ENCODE results near the gene C7orf33.

Gene C7orf33

DNA sequence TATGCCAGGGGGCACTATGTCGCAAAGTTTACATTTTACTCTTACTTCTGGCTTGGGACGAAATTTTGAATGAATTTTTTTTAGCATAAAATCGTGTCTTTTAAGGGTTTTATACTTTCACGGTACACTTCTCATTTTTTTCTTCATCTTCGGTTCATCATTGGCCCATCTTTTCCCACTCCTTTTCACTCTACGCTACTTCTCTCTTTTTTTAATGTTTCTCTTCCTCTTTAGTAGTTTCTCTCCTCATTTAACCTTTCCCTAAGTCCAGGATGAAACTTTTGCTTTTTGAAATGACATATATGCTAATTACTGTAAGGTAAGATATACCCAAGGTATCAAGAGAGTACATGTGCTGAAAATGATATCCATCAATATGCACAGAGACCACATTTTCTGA lies 39.5 kb downstream of the C7orf33 start:
- no peak for DNase-seq

DNA sequence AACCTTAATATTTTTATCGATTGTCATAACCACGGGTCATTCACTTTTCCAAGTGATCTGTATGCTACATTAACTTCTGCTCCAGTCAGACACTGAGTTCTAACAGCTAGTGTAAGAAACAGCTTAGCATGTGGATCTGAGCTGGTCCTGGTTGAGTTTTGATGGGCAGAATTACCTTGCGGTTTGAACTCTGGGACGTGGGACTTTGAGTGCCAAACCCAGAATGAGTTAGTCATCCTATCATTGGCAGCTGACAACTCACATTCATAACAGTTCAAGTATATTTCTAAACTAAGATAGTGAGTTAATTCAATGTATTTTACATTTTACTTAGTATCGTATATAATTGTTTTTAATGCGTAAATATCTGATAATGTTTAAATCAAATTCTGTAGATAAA lies 43.2 kb downstream of the C7orf33 start:
- DNase-seq: no peak

DNA sequence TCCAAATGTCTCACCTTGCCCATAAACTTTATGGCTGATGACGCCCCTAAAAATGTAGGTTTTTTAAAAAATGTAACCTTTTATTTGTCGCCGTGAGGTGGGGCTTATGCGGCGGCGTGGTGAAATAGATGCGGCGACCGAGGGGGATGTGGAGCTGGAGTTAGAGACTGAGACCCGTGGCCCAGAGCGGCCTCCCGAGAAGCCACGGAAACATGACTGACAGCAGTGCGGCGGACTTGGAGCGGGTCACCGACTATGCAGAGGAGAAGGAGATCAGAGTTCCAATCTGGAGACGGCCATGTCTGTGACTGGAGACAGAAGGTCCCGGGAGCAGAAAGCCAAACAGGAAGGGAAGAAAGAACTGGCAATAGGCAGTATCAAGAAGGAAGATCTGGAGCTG lies 46.5 kb downstream of the C7orf33 start:
- no peak for DNase-seq

DNA sequence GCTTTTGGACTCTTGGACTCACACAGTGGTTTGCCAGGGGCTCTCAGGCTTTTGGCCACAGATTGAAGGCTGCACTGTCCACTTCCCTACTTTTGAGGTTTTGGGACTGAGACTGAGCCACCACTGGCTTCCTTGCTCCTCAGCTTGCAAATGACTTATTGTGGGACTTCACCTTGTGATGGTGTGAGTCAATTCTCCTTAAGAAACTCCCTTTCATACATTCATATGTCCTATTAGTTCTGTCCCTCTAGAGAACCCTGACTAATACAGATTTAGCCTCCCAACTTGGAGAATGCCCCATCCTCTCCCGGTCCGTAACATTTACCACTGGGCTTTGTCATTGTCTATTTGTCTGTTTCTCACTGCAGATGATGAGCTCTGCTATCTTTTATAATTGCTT lies 55.3 kb downstream of the C7orf33 start:
- no peak for DNase-seq

DNA sequence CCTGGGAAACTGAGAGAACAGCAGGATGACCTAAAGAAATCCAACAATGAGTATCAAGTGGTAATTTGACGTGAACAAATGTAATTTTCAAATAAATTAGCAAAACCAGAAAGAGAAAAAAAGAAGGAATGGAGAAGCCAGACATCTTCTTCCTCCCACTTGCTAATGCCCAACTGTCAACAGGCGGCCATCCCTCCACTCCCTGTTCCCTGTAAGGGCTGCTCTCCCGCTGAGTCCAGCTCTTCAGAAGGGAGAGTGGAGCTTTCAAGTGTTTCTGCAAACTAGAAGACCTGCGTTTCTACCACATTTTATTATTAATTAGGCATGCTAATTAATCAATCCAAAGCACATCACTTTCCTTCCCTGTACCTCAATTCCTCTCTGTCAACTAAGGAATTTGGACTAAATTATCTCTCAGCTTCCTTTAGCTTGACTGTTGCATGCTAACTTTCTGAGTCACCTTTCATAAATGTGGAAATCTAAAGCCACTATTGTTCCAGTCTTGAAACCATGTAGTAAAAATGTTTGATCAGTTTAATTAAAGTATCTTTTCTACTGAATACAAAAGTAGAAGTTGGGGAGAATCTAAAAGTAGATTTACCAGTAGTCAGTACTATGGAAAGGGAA lies 59.8 kb downstream of the C7orf33 start:
- DNase-seq: no peak

DNA sequence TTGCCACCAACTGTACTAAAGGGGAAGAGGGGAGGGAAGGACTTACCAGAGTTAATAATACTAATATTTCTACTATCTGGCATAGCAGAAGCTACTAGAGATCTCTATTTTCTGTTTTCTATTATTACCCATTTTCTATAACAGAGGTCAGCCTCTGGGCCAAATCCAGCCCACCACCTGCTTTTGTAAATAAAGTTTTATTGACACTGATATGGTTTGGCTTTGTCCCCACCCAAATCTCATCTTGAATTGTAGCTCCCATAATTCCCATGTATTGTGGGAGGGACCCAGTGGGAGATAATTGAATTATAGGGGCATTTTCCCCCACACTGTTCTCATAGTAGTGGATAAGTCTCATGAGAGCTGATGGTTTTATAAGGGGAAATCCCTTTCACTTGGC lies 62.2 kb downstream of the C7orf33 start:
- no peak for DNase-seq

DNA sequence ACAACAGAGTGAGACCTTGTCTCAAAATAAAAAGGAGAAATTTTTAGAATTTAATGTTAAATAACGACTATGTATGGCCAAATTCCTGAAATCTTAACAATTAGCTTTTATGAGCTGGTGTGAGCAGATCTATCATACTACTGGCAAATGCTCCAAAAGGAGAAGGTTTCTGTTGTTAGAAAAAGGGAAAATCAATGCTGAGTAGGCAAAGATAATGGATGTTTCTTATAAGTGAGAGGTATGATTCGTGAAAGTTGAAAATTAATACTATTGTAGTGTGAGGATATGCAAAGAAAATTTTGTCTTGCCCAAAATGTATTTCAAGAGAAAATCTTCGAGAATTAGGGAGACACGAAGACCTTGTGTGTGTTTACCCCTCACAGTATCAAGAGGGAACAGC lies 67.4 kb downstream of the C7orf33 start:
- DNase-seq: no peak

DNA sequence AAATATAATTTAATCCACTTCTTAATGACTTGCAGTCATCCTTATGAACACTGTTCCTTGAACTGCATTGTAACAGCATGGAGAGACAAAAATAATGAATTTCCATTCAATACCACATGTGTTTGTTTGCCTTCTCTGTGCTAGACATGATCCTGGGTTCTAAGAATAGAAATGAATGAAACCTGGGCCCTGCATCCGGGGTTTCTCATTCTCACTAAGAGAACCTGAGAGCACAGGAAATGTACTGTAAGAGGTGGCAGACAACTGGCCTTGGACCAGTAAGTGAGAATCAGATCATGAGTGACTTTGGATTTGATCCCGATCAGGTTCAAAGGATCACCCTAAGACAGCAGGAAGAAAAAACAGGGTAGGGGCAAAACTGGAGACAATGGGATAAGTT lies 70.9 kb downstream of the C7orf33 start:
- no peak for DNase-seq

DNA sequence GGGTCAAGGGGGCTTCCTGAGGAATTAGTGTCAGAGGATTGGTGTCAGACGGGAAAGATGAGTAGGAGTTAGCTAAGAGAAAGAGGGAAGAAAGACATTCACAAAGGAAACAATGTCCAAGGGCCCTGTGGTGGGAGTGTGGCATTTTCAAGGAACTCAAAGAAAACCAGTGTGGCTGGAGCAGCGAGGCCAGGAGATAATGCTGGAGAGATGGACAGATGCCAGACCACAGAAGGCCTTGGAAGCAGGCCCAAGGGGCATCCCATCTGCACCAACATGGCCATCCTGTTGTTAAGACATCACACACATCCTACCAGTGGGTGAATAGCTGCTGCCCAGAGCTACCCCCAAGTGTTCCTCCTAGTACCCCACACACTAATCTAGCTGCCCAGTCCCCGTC lies 72.1 kb downstream of the C7orf33 start:
- DNase-seq: no peak

DNA sequence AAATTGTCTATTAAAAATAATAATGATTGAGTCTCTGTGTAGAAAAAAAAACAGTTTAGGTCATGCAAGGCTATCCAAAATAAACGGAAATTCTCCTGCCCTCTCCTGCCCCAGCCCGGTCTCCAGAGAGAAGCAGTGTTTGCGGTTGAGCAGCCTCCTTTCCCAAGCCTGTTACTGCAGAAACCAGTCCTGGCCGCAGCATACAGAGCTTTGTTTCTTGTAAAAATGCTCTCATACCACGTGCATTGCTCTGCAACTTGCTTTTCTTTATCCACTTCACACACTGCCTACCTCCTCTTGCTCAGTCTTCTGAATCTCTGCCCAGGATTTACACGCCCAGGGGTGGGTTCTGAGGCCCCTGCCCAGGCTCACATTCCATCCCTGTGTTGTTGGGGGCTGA lies 73.8 kb downstream of the C7orf33 start:
- DNase-seq: no peak

DNA sequence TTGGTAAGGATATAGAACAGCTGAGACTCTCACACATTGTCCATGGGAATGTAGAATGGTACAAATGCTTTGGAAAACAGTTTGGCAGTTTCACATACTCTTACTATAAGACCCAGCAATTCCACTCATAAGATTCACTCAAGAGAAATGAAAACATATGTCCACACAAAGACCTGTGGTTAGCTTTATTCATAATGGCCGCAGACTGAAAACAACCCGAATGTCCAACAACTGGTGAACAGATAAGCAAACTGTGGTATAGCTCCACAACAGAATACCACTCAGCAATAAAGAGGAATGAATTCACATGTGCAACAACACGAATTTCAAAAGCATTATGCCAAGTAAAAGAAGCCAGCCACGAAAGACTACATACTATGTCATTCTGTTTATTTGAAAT lies 74.7 kb downstream of the C7orf33 start:
- DNase-seq: no peak

Measured in activated naive CD4-positive, alpha-beta T cell treated with anti-CD3 and anti-CD28 coated beads, Interleukin-2, amount 50 U/mL, for 16 hours (primary cell).